Astrocyte (in vitro differentiated cells and primary cell): ENCODE data around the gene CCDC40. TPM values are rescaled to one million over a fixed set of nuclear protein-coding genes. Genes with fewer than 3 reads are reported as not detected.

ENCODE experiments used
- DNase-seq: peaks from one replicate; pipeline ENCODE4 v3.0.0-alpha.2; 2010; ENCODE audit warnings: low read depth
- FAIRE-seq: peaks from 2 replicates; lab custom pipeline; 2011; peaks lifted over from hg19 to GRCh38; lab: Jason Lieb, UNC
- H2AFZ ChIP-seq: 2 replicates; pipeline ENCODE4 v1.6.0; 2012; ENCODE audit warnings: low read depth, low read length, inconsistent platforms
- H3K27ac ChIP-seq: 2 replicates; pipeline ENCODE4 v1.5.1; 2011; ENCODE audit warnings: low read depth, low read length, inconsistent platforms
- H3K27me3 ChIP-seq: 2 replicates; pipeline ENCODE4 v1.6.0; 2011; ENCODE audit warnings: low read length, inconsistent platforms; ENCODE audit not compliant: insufficient read depth
- H3K36me3 ChIP-seq: 2 replicates; pipeline ENCODE4 v1.5.1; 2011; ENCODE audit warnings: low read length, inconsistent platforms; ENCODE audit not compliant: insufficient read depth
- H3K4me1 ChIP-seq: 2 replicates; pipeline ENCODE4 v1.5.1; 2011; ENCODE audit warnings: low read length, inconsistent platforms; ENCODE audit not compliant: insufficient read depth
- H3K4me2 ChIP-seq: 2 replicates; pipeline ENCODE4 v1.6.0; 2012; ENCODE audit warnings: low read length, inconsistent platforms
- H3K4me3 ChIP-seq: 2 replicates; pipeline ENCODE4 v1.5.1; 2011; ENCODE audit warnings: low read depth, mild to moderate bottlenecking, low read length, inconsistent platforms; ENCODE audit not compliant: insufficient read depth
- H3K79me2 ChIP-seq: 2 replicates; pipeline ENCODE4 v1.6.0; 2012; ENCODE audit warnings: mild to moderate bottlenecking, low read length, inconsistent platforms; ENCODE audit not compliant: insufficient read depth
- H3K9ac ChIP-seq: 2 replicates; pipeline ENCODE4 v1.6.0; 2012; ENCODE audit warnings: mild to moderate bottlenecking, low read length, inconsistent platforms
- H3K9me3 ChIP-seq: 2 replicates; pipeline ENCODE4 v1.5.1; 2012; ENCODE audit warnings: low read depth, mild to moderate bottlenecking, low read length, inconsistent platforms; ENCODE audit not compliant: insufficient read depth
- H4K20me1 ChIP-seq: 2 replicates; pipeline ENCODE4 v1.6.0; 2012; ENCODE audit warnings: low read length, inconsistent platforms; ENCODE audit not compliant: insufficient read depth
- H3K27ac Mint-ChIP-seq: one replicate; pipeline ENCODE4 v1.8.0; 2021; ENCODE audit warnings: mild to moderate bottlenecking, mixed read lengths; ENCODE audit not compliant: unreplicated experiment
- H3K27me3 Mint-ChIP-seq: one replicate; pipeline ENCODE4 v1.8.0; 2021; ENCODE audit warnings: low read depth, mixed read lengths; ENCODE audit not compliant: unreplicated experiment
- H3K36me3 Mint-ChIP-seq: one replicate; pipeline ENCODE4 v1.8.0; 2021; ENCODE audit warnings: low read depth, mixed read lengths; ENCODE audit not compliant: unreplicated experiment
- H3K4me1 Mint-ChIP-seq: one replicate; pipeline ENCODE4 v1.8.0; 2021; ENCODE audit warnings: low read depth, mixed read lengths; ENCODE audit not compliant: unreplicated experiment
- H3K4me3 Mint-ChIP-seq: one replicate; pipeline ENCODE4 v1.8.0; 2021; ENCODE audit warnings: mild to moderate bottlenecking, moderate library complexity, mixed read lengths; ENCODE audit not compliant: unreplicated experiment
- H3K9me3 Mint-ChIP-seq: one replicate; pipeline ENCODE4 v1.8.0; 2021; ENCODE audit warnings: mild to moderate bottlenecking, mixed read lengths; ENCODE audit not compliant: unreplicated experiment
- CTCF ChIP-seq: IDR thresholded peaks from 2 replicates; pipeline ENCODE4 v1.5.1; 2011; ENCODE audit warnings: low read depth, mild to moderate bottlenecking, inconsistent platforms, low read length, moderate library complexity; ENCODE audit not compliant: insufficient read depth
- EZH2 ChIP-seq: IDR thresholded peaks from 2 replicates; pipeline ENCODE4 v1.6.1; 2012; ENCODE audit warnings: mild to moderate bottlenecking, low read length, inconsistent platforms; ENCODE audit not compliant: insufficient read depth
- total RNA-seq: library from RNA; stranded (reverse); gene quantifications from 2 replicates; pipeline ENCODE4 v1.2.1, GENCODE V29; 2021

Gene CCDC40
- total RNA-seq, 1 donor from 2014 or later = 7.0 TPM

GRCh38 chr17:80025140-80025539 is 11.3 kb upstream of the CCDC40 start:
- H3K4me2 ChIP-seq = no peak overlapping the region
- no peak overlapping the region for H3K4me3 Mint-ChIP-seq
- no peaks in the 10 kb centered on the region for H3K9me3 ChIP-seq
- H3K4me3 ChIP-seq = no peak overlapping the region
- no peaks in the 10 kb centered on the region for H3K27me3 ChIP-seq
- peaks cover 4% of the 10 kb centered on the region for H3K36me3 Mint-ChIP-seq
- H3K27me3 Mint-ChIP-seq = no peaks in the 10 kb centered on the region
- FAIRE-seq (no peak), DNase-seq (no peak)
- H3K27ac ChIP-seq = no peak overlapping the region
- H3K4me1 Mint-ChIP-seq = peaks cover 15% of the 10 kb centered on the region
- TF ChIP-seq EZH2 (no peak), CTCF (no peak)
- peaks cover 77% of the 10 kb centered on the region for H4K20me1 ChIP-seq
- peaks cover 67% of the 10 kb centered on the region for H3K79me2 ChIP-seq
- no peak overlapping the region for H3K9ac ChIP-seq
- H3K27ac Mint-ChIP-seq = no peak overlapping the region
- H3K4me1 ChIP-seq = peaks cover 17% of the 10 kb centered on the region
- H3K36me3 ChIP-seq = no peaks in the 10 kb centered on the region
- no peak overlapping the region for H2AFZ ChIP-seq
- no peaks in the 10 kb centered on the region for H3K9me3 Mint-ChIP-seq

GRCh38 chr17:80025796-80026195 is 10.6 kb upstream of the CCDC40 start:
- no peaks in the 10 kb centered on the region for H3K9me3 Mint-ChIP-seq
- H3K9me3 ChIP-seq = no peaks in the 10 kb centered on the region
- peaks cover 4% of the 10 kb centered on the region for H3K36me3 Mint-ChIP-seq
- no peak overlapping the region for H3K4me2 ChIP-seq
- peaks cover 17% of the 10 kb centered on the region for H3K4me1 ChIP-seq
- peaks cover 83% of the 10 kb centered on the region for H4K20me1 ChIP-seq
- H3K36me3 ChIP-seq = no peaks in the 10 kb centered on the region
- FAIRE-seq = no peak
- no peak overlapping the region for H3K9ac ChIP-seq
- H3K27ac Mint-ChIP-seq = no peak overlapping the region
- no peak overlapping the region for H3K27ac ChIP-seq
- H3K4me3 ChIP-seq = no peak overlapping the region
- no peak for DNase-seq
- H3K4me1 Mint-ChIP-seq = peaks cover 15% of the 10 kb centered on the region
- no peak overlapping the region for H3K4me3 Mint-ChIP-seq
- H3K79me2 ChIP-seq = peaks cover 74% of the 10 kb centered on the region
- no peaks in the 10 kb centered on the region for H3K27me3 ChIP-seq
- no peak overlapping the region for H2AFZ ChIP-seq
- no peak for TF ChIP-seq EZH2
- no peak for TF ChIP-seq CTCF
- no peaks in the 10 kb centered on the region for H3K27me3 Mint-ChIP-seq

GRCh38 chr17:80026359-80027042 is 9.9 kb upstream of the CCDC40 start:
- no peaks in the 10 kb centered on the region for H3K9me3 Mint-ChIP-seq
- no peak for FAIRE-seq
- no peak overlapping the region for H3K27ac ChIP-seq
- no peak overlapping the region for H3K4me2 ChIP-seq
- H3K4me1 Mint-ChIP-seq = peaks cover 15% of the 10 kb centered on the region
- no peaks in the 10 kb centered on the region for H3K27me3 Mint-ChIP-seq
- no peak overlapping the region for H3K4me3 Mint-ChIP-seq
- peaks cover 17% of the 10 kb centered on the region for H3K4me1 ChIP-seq
- no peak overlapping the region for H3K9ac ChIP-seq
- peaks cover 84% of the 10 kb centered on the region for H4K20me1 ChIP-seq
- no peak overlapping the region for H3K27ac Mint-ChIP-seq
- no peaks in the 10 kb centered on the region for H3K27me3 ChIP-seq
- no peak for DNase-seq
- TF ChIP-seq CTCF = no peak
- TF ChIP-seq EZH2 = no peak
- H2AFZ ChIP-seq = no peak overlapping the region
- H3K36me3 ChIP-seq = no peaks in the 10 kb centered on the region
- peaks cover 79% of the 10 kb centered on the region for H3K79me2 ChIP-seq
- H3K4me3 ChIP-seq = no peak overlapping the region
- no peaks in the 10 kb centered on the region for H3K9me3 ChIP-seq
- peaks cover 4% of the 10 kb centered on the region for H3K36me3 Mint-ChIP-seq
